AG08396 (cell line): ENCODE measurements around the gene TKT.

ENCODE experiments used
- DNase-seq: peaks from one replicate; pipeline ENCODE4 v3.0.0; 2012; ENCODE audit warnings: low spot score, mixed read lengths

The TKT gene

DNA sequence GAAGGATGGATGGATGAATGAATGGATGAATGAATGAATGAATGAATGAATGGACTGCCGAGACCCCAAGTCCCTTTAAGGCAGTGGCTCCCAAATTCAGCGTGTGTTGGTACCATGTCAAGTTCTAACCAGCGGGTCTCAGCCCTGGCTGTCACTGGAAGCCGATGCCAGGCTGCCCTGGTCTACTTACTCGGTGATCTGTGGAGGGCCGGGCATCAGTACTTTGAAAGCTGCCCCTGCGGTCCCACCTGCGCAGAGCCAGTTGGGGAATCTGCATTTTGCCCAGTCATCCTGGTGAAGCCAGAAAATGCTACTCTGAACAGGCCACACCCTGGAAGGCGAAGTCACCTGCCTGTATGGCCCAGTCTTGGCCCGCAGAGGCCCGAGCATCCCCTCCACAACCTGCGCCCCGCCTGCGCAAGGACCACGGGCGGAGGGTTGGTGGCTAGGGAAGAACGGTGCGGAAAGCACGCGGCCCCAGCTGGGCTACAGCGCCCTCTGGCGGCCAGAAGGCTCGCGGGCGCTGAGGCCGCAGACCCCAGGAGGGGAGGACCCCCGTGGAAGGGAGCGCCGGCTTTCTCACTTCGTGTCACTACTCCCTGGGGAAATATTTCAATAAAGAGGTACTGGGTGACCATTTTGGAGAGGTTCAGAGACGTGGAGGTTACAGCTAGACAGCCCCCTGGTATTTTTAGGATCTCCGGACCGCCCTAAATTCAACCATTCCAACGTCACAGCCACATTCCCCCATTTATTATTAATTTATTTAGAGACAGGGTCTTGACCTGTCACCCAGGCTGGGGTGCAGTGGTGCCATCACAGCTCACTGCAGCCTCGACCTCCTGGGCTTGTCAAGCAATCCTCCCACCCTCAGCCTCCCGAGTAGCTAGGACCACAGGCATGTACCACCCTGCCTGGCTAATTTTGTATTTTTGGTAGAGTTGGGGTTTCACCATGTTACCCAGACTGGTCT is 59.9 kb downstream of the TKT start:
- DNase-seq, result peak; percentile 85

DNA sequence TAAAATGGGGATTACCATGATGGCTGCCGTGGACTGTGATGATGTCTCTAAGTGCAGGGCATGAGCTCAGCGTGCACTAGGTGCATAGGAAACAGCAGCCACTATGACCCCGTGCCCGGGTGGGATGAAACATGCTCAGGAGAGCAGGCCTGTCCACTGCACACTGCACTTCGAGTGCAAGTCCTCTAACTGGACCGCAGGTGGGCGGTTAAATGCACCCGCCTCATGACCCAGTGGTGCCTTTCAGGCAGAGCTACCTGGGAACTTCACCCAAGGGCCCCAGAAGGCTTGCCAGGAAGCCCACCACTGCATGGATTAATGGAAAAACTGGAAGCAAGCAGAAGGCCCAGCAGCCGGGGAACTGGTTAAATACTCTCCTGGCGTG is 60.8 kb downstream of the TKT start:
- DNase-seq, result no peak

DNA sequence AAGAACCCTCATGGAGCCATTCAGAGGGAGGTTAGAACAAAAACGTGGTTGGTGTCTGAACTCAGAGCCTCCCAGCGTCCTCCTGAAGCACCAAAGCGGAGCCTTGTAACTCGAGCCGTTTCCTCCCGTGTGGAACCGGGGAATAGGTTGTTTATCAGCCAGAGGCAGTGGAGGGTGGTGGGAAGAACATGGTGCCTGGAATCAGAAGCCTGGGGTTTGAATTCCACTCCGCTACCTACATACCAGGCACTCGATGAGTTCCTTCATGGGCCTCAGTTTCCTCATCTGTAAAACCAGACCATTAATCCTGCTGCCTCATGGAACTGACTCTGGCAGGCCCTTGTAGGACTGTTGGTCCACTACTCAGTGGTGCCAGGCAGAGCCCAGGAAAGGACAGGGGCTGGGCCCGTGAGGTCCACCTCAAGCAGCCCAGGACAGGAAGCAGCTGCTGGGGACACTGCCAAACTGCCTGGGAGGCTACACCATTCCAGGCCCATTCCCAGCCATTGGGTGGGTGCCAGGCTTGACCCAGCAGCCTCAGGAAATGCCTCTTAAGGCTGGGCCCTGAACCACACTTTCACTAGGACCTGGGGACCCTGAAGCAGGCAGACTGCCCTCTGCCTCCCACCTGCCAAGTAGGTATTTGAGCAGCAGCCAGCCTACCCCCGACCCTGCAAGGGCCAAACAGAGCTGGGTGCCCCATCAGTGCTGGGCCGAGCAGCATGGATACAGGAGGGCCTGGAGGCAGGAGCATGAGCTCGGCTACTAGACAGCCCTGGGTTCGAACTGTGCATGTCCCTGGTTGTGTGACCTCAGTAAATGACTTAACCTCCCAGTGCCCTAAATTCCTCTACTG is 61.4 kb downstream of the TKT start:
- peak; percentile 44 for DNase-seq

DNA sequence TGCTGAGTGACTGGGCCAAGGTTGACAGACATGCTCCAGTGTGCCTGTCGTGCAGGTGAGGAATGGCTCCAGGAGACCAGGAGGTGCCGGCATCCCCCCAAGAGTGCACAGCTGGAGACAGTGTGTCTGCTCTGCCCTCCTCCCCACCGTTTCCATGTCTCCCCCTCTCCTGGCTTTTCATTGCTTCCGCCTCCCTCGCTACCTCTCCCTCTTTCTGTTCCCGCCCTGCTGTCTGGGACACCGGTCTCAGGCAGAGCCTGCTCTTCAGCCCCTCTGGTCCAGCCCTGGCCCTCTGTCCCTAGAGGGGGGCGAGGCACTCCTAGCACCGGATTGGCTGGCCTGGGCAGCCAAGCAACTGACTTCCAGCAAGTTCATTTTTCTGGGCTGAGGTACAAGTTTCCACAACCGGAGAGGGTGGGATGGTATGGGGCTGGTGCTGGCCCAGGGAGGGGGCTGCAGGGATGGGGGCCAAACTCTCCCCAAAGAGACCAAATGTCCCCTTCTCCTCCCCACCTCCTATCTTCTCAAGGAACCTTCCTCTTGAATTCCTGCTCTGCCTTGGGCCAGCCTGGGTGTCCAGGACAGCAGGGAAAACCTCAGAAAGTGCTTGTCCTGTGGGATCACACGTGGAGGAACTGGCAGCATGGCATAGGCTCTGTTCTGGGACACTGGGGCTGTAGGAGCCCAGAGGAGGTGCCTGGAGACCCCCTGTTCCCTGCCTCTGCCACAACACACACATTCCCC is 62.2 kb downstream of the TKT start:
- DNase-seq, result peak; percentile 45

DNA sequence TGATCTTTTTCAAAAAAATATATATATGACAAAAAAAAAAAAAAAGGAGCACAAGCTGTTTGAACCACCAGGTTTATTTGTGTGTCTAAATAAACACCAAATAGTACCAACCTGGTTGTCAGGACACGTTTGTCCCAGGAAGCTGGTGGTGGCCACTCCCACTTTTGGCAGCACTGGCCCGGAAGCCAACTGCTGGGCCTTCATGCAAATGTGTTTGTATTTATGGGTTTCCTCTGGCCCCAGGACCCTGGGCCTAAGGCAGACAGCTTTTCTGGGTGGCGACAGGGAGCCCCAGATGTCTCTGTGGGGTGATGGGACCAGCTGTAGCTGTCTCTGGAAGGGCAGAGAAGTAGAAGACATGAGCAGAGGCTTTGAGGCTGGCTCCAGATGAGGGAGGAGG is 63.2 kb downstream of the TKT start:
- no peak for DNase-seq

DNA sequence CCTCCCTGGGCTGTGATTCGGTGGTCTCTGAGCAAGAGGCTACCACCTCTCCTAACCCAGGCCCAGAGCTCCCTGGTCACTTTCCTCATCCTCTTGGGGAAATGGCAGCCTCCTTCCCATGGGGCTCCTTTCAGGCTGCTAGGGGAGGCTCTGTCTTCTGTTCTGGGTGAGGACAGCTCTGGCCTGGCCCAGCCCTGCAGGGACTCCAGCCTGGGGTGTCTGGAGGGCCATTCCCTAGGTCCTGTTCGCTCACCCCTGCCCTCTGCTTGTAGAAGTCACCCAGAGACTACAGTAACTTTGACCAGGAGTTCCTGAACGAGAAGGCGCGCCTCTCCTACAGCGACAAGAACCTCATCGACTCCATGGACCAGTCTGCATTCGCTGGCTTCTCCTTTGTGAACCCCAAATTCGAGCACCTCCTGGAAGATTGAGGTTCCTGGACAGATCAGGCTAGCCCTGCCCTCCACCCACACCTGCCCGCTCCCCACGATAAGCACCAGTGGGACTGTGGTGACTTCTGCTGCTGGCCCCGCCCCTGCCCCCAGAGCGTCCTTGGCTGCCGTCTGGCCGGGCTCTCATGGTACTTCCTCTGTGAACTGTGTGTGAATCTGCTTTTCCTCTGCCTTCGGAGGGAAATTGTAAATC is 63.9 kb downstream of the TKT start:
- DNase-seq, result no peak

DNA sequence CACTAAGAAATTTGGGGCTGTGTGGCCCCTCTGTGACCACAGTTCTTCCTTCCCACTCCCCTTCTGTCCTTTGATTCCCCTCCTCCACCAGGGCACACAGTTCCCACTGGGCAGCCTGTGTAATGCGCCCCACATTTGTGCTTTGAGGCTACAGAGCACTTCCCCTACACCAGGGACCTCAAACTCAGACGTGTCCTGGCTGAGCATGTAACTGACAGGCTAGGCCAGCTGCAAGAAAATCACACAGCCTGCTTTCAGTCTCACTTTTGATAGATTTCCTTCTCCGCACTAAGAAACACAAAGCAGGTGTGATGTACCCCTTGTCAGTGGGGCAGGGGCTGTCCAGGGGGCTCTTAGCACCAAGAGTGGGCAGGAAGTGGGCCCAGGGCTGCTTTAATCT is 65.2 kb downstream of the TKT start:
- DNase-seq, result no peak

DNA sequence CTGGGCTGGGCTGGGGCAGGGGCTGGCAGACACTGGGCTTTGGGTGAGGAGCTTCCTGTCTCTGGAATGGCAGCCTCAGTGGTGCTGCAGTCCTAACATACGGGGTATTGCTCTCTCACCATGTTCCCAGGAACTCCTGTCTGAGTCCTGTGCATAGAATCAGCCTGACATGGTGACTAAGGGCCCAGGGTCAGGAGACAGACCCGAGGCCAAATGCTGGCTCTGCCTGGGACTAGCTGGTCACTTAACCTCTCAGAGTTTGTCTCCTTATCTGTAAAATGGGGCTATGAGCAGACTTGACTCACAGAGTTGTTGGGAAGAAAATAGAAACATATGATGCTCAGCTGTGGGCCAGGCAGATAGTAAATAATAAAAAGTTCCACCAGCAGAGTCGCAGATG is 66.5 kb downstream of the TKT start:
- no peak for DNase-seq

DNA sequence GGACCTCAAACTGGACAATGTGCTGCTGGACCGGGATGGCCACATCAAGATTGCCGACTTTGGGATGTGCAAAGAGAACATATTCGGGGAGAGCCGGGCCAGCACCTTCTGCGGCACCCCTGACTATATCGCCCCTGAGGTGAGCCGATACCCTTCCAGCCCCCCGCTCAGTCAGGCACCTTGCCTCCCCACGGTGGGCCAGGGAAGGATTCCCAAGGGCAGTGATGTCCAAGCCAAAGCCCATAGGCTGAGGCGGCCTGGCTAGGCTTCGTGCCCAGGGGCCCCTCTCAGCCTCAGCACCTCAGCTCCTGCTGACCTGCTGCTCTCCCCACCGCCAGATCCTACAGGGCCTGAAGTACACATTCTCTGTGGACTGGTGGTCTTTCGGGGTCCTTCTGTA is 67.1 kb downstream of the TKT start:
- DNase-seq, result no peak

DNA sequence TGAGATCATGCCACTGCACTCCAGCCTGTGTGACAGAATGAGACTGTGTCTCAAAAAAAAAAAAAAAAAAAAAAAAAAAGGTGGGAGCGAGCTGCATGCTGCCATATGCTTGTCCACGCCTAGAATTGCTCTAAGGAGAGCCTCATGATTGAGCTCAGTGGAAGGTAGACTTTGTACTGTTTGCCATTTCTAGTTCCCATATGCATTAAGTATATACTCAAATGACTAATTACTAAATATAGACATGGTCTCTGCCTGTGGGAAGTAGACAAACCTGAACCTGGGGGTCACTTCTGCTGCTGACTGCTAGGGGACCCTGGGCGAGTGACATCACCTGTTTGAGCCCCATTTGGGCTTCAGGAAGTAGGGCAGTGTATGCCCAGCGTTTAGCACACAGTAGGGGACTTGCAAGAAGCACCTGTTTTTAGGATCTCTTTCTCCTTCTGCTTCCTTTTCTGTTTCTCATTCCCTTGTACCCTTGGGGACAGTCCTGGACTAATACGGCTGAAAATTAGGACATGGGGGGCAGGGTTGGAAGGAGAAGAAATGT is 67.6 kb downstream of the TKT start:
- DNase-seq, result no peak

DNA sequence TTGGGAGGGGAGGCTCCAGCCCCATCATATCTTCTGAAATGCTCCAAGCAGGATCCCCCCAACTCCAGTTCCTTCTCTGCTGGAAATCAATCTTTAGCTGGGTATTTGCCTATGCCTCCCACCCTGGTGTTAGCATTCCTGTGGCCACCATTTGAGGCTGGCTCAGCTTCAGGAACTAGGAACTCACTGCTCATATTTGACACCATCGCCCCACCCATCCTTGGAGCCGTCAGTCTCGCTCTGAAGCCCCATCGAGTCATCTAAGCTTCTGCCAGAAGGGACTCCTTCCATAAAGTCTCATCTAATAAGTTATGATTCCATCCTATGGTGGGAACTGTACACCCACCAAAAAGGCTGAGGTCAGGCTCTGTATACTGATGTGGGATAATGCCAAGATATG is 68.4 kb downstream of the TKT start:
- peak; percentile 86 for DNase-seq

DNA sequence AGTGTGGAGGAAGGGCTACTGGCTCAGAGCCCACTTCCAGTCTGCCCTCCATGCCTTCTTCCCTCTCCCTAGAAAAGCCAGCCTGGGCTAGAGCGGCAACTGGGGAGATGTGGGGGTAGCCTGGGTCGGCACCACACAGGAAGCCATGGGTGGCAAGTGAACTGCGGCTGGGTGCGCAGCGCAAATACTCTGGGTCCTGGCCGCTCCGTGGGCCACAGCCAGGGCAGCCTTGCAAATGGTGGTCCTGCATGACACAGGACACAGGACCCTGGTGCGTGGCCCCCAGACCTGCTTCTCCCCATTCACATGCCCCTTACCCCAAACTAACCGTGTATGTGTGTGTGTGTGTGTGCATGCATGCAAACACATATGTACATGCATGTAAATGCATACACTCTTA is 69.1 kb downstream of the TKT start:
- no peak for DNase-seq

DNA sequence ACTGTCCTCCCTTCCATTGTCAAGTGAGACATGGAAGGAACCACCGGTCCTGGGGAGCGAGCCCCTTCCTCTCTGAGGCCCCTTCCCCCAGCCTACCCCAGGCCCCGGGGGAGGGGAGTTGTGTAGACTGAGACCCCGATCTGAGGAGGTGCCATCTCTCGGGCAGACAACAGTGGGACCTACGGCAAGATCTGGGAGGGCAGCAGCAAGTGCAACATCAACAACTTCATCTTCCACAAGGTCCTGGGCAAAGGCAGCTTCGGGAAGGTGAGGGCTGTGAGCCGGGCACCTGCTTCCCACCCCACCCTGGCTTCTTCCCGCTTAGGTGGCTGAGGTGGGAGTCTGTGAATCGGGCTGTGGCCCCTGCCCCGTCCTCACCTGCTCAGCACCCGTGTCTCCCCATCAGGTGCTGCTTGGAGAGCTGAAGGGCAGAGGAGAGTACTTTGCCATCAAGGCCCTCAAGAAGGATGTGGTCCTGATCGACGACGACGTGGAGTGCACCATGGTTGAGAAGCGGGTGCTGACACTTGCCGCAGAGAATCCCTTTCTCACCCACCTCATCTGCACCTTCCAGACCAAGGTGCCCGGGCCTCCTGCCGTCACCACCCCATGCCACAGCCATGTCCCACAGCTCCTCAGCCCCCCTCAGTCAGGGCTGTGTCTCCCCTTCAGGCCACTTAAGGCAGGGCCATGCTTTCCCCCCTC is 69.9 kb downstream of the TKT start:
- DNase-seq, result no peak

DNA sequence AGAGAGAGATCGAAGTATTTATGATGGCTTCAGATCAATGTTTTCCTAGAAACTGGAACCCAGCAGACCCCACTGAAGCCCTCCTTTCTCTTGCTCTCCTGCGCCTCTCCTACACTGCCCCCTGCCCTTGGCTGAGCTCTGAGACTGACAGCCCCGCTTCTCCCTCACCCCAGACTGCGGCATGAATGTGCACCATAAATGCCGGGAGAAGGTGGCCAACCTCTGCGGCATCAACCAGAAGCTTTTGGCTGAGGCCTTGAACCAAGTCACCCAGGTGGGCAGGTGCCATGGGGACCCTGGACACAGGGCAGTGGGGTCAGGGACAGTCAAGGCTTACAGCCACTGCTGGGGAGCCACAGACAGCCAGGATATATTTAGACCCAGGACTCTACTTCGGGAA is 71.1 kb downstream of the TKT start:
- no peak for DNase-seq

DNA sequence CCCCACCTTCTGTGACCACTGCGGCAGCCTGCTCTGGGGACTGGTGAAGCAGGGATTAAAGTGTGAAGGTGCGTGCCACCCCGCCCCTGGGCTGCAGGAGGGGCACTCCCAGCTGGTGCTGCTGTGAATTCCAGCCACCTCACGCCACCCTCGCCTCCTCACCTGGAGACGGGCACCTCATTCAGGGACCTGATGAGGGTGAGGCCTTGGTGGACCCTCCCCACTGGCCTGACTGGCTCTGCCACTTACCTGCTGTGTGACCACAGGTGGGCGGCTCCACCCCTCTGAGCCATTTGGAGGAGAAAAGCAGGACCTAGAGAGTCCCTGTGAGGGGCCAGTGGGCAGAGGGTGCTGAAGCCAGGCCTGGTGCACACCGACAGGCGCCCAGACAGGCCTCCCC is 72.3 kb downstream of the TKT start:
- DNase-seq, result no peak

DNA sequence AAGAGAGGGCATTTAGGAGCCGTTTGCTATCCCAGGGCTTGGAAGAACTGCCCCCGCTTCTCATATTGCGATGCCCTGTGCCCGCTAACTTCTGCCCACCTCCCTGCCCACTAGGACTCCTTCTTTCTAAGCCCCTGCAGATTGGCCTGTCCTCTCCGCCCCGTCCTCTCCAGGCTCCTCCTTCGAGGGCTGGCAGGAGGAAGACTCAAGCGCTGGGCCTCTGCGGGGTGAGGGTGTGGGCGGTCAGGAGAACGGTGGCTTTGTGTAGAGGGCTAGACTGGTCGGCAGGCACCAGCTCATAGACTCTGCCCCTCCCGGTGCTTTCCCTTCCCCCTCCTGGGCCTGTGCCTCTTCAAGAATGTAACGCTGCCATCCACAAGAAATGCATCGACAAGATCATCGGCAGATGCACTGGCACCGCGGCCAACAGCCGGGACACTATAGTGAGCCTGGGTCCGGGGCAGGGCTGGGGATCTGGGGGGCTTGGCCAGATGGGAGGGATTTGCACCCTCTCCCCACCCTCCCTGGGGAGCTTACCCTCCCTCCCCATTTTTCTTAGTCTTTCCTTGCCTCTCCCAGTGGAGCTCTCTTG is 73.0 kb downstream of the TKT start:
- DNase-seq, result no peak

DNA sequence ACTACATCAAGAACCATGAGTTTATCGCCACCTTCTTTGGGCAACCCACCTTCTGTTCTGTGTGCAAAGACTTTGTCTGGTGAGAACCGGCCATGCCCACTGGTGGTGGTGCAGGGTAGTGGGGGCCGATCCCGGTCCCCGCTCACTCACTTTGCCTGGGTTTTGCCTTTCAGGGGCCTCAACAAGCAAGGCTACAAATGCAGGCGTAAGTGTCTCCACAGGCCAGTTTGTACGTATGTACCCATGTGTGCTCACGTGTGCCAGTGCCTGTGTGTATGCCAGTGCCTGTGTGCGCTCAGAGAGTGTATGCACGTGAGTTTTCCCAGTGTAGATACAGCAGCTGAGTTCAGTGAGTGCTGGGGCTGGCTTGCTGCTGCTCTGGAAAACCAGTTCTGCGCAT is 74.3 kb downstream of the TKT start:
- DNase-seq, result no peak

DNA sequence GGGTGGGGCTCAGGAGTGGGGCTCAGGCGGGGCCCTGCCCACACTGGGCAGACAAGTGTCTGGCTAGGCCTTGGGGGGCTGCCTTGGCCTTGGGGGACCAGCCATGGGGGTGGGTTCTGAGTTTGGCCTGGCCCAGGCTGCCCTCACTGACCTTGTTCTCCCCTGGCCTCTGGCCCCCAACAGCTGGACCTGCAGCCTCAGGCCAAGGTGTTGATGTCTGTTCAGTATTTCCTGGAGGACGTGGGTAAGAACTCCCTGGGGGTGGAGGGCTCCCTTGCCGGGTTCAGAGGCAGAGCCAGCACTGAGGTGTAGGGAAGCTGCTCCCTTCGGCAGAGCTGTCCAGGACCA is 74.8 kb downstream of the TKT start:
- no peak for DNase-seq

DNA sequence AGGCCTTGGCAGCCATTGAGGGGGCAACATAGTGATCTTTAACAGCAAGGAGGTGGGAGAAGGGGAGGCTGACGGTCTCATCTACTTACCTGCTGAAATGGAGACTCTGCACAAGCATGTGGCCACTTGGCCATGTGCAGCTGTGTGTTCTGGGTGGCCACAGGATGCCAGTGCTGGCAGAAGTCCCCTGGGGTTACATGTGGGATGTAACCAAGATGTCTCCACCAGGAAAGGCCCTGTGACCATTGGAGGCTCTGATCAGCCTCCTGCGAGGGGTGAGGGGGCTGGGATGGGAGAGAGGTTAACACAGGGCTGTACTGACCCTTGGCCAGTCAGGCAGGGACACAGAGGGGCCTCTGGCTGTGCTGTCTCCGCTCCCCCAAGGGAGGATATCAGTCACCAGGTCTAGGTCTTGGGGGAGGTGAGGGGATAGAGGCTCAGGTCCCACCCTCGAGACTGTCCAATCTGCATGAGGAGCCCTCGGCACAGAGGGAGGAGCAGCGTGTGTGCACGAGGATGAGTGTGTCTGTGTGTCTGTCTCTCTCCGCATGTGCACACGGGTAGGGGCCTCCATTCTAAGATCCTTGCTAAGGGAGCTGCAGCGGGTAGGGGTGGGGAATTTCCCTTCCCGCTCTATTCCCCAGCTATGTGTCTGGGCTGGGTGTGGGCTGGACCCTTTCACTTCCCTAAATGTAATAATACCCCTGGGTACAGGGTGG is 75.4 kb downstream of the TKT start:
- no peak for DNase-seq

DNA sequence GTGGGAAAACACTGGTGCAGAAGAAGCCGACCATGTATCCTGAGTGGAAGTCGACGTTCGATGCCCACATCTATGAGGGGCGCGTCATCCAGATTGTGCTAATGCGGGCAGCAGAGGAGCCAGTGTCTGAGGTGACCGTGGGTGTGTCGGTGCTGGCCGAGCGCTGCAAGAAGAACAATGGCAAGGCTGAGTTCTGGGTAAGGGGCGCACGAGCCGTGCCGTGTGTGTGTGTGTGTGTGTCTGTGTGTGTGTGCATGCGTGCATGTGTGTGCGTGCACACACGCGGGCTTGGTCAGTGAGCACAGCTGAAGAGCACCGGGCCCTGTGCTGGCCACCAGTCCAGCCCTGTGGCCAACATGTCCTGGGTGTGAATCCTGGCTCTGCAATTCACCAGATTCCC is 76.2 kb downstream of the TKT start:
- DNase-seq, result no peak
